ENCODE measurements around the gene SPG11.
A peak's percentile ranks its signal among the peaks of the same experiment; 100 is the strongest.

DNA sequence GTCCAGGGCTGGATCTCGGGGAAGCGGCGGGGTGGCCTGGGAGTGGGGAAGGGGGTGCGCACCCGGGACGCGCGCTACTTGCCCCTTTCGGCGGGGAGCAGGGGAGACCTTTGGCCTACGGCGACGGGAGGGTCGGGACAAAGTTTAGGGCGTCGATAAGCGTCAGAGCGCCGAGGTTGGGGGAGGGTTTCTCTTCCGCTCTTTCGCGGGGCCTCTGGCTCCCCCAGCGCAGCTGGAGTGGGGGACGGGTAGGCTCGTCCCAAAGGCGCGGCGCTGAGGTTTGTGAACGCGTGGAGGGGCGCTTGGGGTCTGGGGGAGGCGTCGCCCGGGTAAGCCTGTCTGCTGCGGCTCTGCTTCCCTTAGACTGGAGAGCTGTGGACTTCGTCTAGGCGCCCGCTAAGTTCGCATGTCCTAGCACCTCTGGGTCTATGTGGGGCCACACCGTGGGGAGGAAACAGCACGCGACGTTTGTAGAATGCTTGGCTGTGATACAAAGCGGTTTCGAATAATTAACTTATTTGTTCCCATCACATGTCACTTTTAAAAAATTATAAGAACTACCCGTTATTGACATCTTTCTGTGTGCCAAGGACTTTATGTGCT, 48.4 kb upstream of the SPG11 start:
- TF ChIP-seq, protein P1, sequence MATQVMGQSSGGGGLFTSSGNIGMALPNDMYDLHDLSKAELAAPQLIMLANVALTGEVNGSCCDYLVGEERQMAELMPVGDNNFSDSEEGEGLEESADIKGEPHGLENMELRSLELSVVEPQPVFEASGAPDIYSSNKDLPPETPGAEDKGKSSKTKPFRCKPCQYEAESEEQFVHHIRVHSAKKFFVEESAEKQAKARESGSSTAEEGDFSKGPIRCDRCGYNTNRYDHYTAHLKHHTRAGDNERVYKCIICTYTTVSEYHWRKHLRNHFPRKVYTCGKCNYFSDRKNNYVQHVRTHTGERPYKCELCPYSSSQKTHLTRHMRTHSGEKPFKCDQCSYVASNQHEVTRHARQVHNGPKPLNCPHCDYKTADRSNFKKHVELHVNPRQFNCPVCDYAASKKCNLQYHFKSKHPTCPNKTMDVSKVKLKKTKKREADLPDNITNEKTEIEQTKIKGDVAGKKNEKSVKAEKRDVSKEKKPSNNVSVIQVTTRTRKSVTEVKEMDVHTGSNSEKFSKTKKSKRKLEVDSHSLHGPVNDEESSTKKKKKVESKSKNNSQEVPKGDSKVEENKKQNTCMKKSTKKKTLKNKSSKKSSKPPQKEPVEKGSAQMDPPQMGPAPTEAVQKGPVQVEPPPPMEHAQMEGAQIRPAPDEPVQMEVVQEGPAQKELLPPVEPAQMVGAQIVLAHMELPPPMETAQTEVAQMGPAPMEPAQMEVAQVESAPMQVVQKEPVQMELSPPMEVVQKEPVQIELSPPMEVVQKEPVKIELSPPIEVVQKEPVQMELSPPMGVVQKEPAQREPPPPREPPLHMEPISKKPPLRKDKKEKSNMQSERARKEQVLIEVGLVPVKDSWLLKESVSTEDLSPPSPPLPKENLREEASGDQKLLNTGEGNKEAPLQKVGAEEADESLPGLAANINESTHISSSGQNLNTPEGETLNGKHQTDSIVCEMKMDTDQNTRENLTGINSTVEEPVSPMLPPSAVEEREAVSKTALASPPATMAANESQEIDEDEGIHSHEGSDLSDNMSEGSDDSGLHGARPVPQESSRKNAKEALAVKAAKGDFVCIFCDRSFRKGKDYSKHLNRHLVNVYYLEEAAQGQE (IDR thresholded peaks at IDR 0.05; ENCODE audit: low read depth, low read length): no peak
- TF ChIP-seq, protein P2, sequence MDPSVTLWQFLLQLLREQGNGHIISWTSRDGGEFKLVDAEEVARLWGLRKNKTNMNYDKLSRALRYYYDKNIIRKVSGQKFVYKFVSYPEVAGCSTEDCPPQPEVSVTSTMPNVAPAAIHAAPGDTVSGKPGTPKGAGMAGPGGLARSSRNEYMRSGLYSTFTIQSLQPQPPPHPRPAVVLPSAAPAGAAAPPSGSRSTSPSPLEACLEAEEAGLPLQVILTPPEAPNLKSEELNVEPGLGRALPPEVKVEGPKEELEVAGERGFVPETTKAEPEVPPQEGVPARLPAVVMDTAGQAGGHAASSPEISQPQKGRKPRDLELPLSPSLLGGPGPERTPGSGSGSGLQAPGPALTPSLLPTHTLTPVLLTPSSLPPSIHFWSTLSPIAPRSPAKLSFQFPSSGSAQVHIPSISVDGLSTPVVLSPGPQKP (IDR thresholded peaks at IDR 0.05; ENCODE audit: low read depth, low read length): no peak; the same call in 1 of the 2 replicates
- TF ChIP-seq POU2F2 (IDR thresholded peaks at IDR 0.05; ENCODE audit: borderline replicate concordance, low read depth, low read length): peak; percentile 78; the same call in 2 of the 3 replicates
- no peak for TF ChIP-seq CEBPB (IDR thresholded peaks at IDR 0.05; ENCODE audit: borderline replicate concordance in 1 of 2, low read depth in 2 of 2, low read length in 2 of 2)
- TF ChIP-seq, protein P3, sequence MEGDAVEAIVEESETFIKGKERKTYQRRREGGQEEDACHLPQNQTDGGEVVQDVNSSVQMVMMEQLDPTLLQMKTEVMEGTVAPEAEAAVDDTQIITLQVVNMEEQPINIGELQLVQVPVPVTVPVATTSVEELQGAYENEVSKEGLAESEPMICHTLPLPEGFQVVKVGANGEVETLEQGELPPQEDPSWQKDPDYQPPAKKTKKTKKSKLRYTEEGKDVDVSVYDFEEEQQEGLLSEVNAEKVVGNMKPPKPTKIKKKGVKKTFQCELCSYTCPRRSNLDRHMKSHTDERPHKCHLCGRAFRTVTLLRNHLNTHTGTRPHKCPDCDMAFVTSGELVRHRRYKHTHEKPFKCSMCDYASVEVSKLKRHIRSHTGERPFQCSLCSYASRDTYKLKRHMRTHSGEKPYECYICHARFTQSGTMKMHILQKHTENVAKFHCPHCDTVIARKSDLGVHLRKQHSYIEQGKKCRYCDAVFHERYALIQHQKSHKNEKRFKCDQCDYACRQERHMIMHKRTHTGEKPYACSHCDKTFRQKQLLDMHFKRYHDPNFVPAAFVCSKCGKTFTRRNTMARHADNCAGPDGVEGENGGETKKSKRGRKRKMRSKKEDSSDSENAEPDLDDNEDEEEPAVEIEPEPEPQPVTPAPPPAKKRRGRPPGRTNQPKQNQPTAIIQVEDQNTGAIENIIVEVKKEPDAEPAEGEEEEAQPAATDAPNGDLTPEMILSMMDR (IDR thresholded peaks at IDR 0.05 in 2 of 3, conservative IDR thresholded peaks at IDR 0.05 in 1 of 3; ENCODE audit: control insufficient read depth in 2 of 3, extremely low read depth in 1 of 3, insufficient read depth in 1 of 3, low read depth in 3 of 3, low read length in 3 of 3): no peak
- peak; percentile 89 for TF ChIP-seq POLR2AphosphoS5 (IDR thresholded peaks at IDR 0.05; ENCODE audit: low read length)
- TF ChIP-seq SP1 (IDR thresholded peaks at IDR 0.05; ENCODE audit: low read depth, low read length): no peak
- no peak; the same call in 1 of the 2 replicates for TF ChIP-seq SIN3A (IDR thresholded peaks at IDR 0.05; ENCODE audit: low read depth, low read length)
- TF ChIP-seq LARP7 (IDR thresholded peaks at IDR 0.05): peak; percentile 94
- no peak for TF ChIP-seq RAD21 (IDR thresholded peaks at IDR 0.05; ENCODE audit: insufficient read depth, low read depth, low read length)
- TF ChIP-seq KDM1A (IDR thresholded peaks at IDR 0.05; ENCODE audit: borderline replicate concordance): no peak
- peak; percentile 85 for TF ChIP-seq POLR2A (IDR thresholded peaks at IDR 0.05; ENCODE audit: low read depth, low read length)
- TF ChIP-seq, protein P4, sequence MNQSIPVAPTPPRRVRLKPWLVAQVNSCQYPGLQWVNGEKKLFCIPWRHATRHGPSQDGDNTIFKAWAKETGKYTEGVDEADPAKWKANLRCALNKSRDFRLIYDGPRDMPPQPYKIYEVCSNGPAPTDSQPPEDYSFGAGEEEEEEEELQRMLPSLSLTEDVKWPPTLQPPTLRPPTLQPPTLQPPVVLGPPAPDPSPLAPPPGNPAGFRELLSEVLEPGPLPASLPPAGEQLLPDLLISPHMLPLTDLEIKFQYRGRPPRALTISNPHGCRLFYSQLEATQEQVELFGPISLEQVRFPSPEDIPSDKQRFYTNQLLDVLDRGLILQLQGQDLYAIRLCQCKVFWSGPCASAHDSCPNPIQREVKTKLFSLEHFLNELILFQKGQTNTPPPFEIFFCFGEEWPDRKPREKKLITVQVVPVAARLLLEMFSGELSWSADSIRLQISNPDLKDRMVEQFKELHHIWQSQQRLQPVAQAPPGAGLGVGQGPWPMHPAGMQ (IDR thresholded peaks at IDR 0.05; ENCODE audit: borderline replicate concordance): no peak
